Measurements from ENCODE around the gene FBXL7. TPM values are rescaled to one million over a fixed set of nuclear protein-coding genes. Genes with fewer than 3 reads are reported as not detected.

Gene FBXL7
- total RNA-seq = 3.3 and 3.4 TPM in 2 replicates

DNA sequence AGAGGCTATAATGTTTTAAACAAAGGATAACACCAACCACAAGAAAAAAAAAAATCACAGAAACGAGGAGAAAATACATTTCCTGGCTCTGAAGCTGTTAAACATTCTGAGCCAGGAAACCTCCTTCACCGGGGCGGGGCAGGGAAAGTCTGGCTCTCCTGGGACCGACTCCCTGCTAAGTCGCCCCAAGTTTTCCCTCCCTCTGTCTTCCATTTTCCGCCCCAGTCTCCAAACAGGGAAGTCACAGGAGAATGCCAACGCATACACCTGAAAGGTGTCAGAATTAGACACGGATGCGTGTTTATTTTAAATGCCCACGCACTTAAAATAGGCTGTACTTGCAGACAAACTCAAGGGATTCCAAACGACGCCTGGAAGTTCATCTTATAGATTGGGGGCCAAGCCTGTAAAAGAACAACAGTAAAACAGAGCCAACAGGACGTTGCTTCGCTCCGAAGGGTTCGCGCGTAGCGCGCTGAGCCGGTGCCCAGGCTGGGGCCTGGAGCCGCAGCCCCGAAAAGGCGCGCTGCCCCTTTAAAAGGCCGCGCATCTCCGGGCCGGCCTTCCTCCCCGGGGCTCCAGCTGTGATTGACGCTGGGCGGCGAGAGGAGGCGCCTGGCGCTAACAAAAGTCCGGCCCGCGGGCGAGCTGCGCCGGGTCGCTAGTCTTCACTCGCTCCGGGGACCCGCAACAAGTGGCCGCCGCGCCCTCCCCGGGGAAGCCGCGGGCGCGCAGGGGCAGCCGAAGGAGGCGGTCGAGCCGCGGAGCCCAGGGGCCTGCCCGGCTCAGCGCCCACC lies at the start of gene FBXL7:
Gene FBXL7, plus strand, starts transcription at position 653 of the 797 bp plus-strand sequence.

All from bronchial smooth muscle cell (primary cell).